Transverse colon (tissue), 4 donors: ENCODE results near the gene ZNF580. TPM values are rescaled to one million over a fixed set of nuclear protein-coding genes. Genes with fewer than 3 reads are reported as not detected.

ENCODE experiments used
- DNase-seq: peaks from one replicate; pipeline ENCODE4 v3.0.0-alpha.2; 2019
- H3K27ac ChIP-seq, 4 donors: fragments of 200-600 bp; sonication (generic); 2 replicates each; pipeline ENCODE4 v1.5.1; 2016 to 2018; ENCODE audit warnings: inconsistent platforms in 4 of 4
- H3K27me3 ChIP-seq: fragments of 200-600 bp; sonication (generic); 2 replicates; pipeline ENCODE4 v1.5.1; 2017; ENCODE audit warnings: inconsistent platforms
- H3K36me3 ChIP-seq, 4 donors: fragments of 200-600 bp; sonication (generic); 2 replicates each; pipeline ENCODE4 v1.5.1; 2017 to 2019; ENCODE audit warnings: inconsistent platforms in 4 of 4
- H3K4me1 ChIP-seq, 4 donors: fragments of 200-600 bp; sonication (generic); 2 replicates each; pipeline ENCODE4 v1.5.1; 2017 to 2020; ENCODE audit warnings: inconsistent platforms in 4 of 4
- H3K4me3 ChIP-seq, 4 donors: fragments of 200-600 bp; sonication (generic); 1 replicate in 1 of 4; 2 replicates in 3 of 4; pipeline versions ENCODE4 v1.5.1 to v1.6.1; 2017 to 2019; ENCODE audit warnings: inconsistent platforms in 4 of 4
- H3K9me3 ChIP-seq, 2 donors: fragments of 200-600 bp; sonication (generic); 2 replicates each; pipeline ENCODE4 v1.5.1; 2017 to 2019; ENCODE audit warnings: inconsistent platforms in 2 of 2
- EP300 ChIP-seq: sonication (generic); formaldehyde crosslinking; IDR thresholded peaks from one replicate; pipeline ENCODE4 v1.6.1; 2017; ENCODE audit warnings: antibody characterized with exemption, low read depth
- POLR2A ChIP-seq: fragments of 450-650 bp; IDR thresholded peaks from one replicate; pipeline ENCODE4 v1.6.1; 2016; ENCODE audit warnings: antibody characterized with exemption, mild to moderate bottlenecking, moderate library complexity
- POLR2AphosphoS5 ChIP-seq, 3 donors: sonication (generic); formaldehyde crosslinking; IDR thresholded peaks; one replicate each; pipeline ENCODE4 v1.6.1; 2016; ENCODE audit warnings: antibody characterized with exemption in 3 of 3
- WGBS, 2 donors: methylation state at CpG; one replicate each; pipeline ENCODE4 v1.1.5; 2018; ENCODE audit warnings: low coverage in 1 of 2; 5-methylcytosine and 5-hydroxymethylcytosine counted together
- in situ Hi-C, 4 donors: fragments of 200-750 bp; cut with MboI; loops; one replicate each; pipeline versions ENCODE4 v1.15.0 to v1.15.1; 2017; ENCODE audit warnings: low sequenced_read_pairs in 3 of 4, low pct_ligation_motif_present in 1 of 4, low pct_unique_long_range_greater_than_20kb in 1 of 4
- intact Hi-C: fragments of 100-400 bp; cut with DNase I; formaldehyde crosslinking; loops from one replicate; pipeline ENCODE4 v1.15.1; 2023; ENCODE audit warnings: low total_unique reads
- total RNA-seq, 4 donors: library from RNA; depleted of rRNA; stranded (reverse); fragments of >200 nt; gene quantifications; one replicate each; pipeline ENCODE4 v1.1.0, GENCODE V29; 2016
- TF ChIP-seq, protein P1 (sequence below), 5 experiments: fragments of 200-600 bp in 3 of 5; fragments of 450-650 bp in 2 of 5; sonication (generic) in 3 of 5; IDR thresholded peaks; 1 replicate in 2 of 5; 2 replicates in 3 of 5; pipeline ENCODE4 v1.5.1; 2016 to 2017; ENCODE audit warnings: antibody characterized with exemption in 5 of 5, inconsistent platforms in 3 of 5, mild to moderate bottlenecking in 2 of 5, moderate library complexity in 1 of 5

Gene ZNF580
- total RNA-seq, 4 donors from 2014 or later, result 15.2 to 154 (median 25.7) TPM

DNA sequence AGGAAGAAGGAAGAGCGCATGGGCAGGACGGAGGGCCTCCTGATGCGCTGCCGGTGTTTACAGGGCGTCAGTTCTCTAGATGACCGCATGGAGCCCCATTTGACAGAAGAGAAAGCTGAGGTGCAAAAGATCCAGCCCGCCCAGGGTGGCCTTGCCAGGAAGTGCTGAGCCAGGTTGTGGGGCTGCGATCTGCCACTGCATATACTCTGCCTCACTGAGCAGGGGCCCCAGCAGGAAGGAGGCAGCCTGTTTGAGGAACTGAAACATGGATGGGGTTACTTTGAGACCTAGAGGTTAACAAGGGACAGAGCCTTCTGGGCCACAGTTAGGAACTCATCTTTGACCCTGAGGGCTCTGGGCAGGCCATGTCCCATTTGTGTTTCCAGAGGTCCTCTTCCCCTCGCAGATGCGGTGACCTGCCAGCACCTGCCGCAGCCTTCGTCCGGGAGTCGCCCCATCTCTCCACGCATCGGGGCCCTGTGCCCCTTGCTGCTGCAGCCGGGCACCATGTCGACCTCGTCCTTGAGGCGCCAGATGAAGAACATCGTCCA, 37.4 kb downstream of the ZNF580 start:
- Histone ChIP-seq H3K9me3 (no peaks in the 10 kb centered on the region), H3K4me3 (peak overlapping the region in 1 of 4 donors; percentile 65), H3K4me1 (peaks cover 22 to 75% (median 44%) of the 10 kb centered on the region in 4 donors), H3K36me3 (peaks cover 0 to 12% (median 6%) of the 10 kb centered on the region in 4 donors), H3K27ac (peak overlapping the region; percentile 59 to 99 (median 95)), H3K27me3 (no peaks in the 10 kb centered on the region)
- in situ Hi-C loops, result no loop called here
- intact Hi-C loops, result no loop called here
- TF ChIP-seq POLR2A (no peak), EP300 (no peak), POLR2AphosphoS5 (IDR thresholded peaks at IDR 0.05) (no peak)
- TF ChIP-seq, protein P1, sequence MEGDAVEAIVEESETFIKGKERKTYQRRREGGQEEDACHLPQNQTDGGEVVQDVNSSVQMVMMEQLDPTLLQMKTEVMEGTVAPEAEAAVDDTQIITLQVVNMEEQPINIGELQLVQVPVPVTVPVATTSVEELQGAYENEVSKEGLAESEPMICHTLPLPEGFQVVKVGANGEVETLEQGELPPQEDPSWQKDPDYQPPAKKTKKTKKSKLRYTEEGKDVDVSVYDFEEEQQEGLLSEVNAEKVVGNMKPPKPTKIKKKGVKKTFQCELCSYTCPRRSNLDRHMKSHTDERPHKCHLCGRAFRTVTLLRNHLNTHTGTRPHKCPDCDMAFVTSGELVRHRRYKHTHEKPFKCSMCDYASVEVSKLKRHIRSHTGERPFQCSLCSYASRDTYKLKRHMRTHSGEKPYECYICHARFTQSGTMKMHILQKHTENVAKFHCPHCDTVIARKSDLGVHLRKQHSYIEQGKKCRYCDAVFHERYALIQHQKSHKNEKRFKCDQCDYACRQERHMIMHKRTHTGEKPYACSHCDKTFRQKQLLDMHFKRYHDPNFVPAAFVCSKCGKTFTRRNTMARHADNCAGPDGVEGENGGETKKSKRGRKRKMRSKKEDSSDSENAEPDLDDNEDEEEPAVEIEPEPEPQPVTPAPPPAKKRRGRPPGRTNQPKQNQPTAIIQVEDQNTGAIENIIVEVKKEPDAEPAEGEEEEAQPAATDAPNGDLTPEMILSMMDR (IDR thresholded peaks at IDR 0.05), result no peak
- peak; percentile 70 for DNase-seq
- WGBS, 2 donors, result 83% methylated on average over 21 of the region's 21 CpGs; no CpG with 5 or more reads in 1 of the 2 donors

DNA sequence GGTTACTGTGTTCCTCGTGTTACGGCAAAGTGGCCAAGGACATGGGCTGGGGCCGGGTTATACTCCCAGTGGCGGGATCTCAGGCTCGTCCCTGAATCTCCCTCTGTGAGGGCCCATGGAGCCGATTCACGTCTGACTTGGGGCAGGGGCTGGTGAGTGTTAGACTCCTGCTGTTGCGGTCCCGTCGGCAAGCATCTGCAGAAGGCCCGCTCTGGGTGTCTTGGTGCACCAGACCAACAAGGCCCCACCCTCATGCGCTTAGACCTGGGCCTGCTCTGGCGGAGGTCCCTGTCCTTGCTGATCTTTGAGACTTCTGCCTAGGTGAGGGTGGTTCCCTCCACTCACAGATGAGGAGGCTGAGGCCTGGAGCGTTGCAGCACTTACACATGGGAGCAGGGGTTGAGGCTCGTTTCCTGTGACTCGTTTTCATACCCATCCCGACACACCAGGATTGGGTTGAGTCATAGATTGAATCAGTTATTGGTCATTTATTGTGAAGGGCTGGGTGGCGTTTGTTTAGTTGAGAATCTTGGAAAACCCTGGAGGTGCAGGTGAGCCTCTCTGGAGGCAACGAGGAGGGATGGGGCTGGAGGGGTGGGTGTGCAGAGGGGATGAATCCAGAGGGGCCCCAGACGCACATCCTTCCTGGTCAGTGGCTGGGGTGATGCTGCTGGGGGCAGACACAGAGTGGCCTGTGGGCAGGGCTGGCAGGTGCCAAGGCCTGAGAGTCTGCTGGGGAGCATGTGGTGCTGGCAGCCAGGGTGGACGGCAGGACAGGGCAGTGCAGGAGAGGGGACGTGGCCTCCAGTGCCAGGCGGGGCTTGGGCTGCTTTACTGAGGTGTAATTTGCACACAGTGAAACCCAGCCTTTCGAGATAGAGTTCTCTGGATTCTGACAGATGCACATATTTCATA, 38.8 kb downstream of the ZNF580 start:
- Histone ChIP-seq H3K27me3 (no peaks in the 10 kb centered on the region), H3K36me3 (peaks cover 0 to 12% (median 6%) of the 10 kb centered on the region in 4 donors), H3K9me3 (no peaks in the 10 kb centered on the region), H3K4me3 (no peak overlapping the region), H3K4me1 (peaks cover 19 to 75% (median 48%) of the 10 kb centered on the region in 4 donors), H3K27ac (peak overlapping the region in 1 of 4 donors; percentile 95)
- DNase-seq, result no peak
- 84% methylated on average over 24 of the region's 24 CpGs; no CpG with 5 or more reads in 1 of the 2 donors for WGBS, 2 donors
- intact Hi-C loops, result no loop called here
- TF ChIP-seq, protein P1 (IDR thresholded peaks at IDR 0.05), result no peak
- TF ChIP-seq POLR2AphosphoS5 (IDR thresholded peaks at IDR 0.05), result no peak
- in situ Hi-C loops, result no loop called here

DNA sequence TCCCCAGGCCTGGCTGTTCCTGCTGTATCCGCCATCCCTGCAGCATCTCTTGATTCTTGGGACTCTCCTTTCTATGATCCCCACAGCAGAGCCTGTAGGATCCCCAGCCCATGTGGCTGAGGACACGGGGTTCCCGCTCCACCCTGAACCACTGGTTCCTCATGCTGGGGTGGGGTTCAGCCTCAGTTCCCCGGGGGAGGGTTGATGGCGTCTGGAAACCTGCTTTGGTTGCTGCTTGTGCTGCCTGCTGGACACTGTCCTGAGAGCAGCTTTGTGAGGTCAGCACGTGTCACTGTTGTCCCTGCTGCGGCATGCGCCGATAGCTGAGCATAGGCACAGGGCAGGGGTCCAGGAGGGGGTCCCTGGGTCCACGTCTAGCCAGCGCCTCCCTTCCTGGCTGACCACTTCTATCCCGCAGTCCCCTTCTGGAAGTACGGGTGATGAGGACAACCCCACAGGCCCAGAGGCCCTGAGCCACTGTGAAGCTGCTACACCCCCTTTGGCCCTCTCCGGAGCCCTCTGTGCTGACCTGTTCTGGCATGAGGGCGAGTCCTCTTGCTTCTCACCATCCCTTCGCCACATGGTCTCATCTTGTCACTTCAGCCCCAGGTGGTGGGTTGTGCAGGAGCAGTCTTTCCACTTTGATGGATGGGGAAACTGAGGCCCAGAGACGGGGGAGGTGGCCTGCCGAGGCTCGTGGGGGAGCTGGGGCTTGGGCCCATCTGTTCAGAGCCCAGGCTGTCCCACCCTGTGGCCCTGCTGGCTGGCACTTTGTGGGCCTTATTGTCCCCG, 39.7 kb downstream of the ZNF580 start:
- no peak for DNase-seq
- Histone ChIP-seq H3K4me3 (no peak overlapping the region), H3K4me1 (peaks cover 26 to 83% (median 55%) of the 10 kb centered on the region in 4 donors), H3K27me3 (no peaks in the 10 kb centered on the region), H3K27ac (no peak overlapping the region), H3K36me3 (peaks cover 0 to 18% (median 8%) of the 10 kb centered on the region in 4 donors), H3K9me3 (no peaks in the 10 kb centered on the region)
- TF ChIP-seq POLR2AphosphoS5 (IDR thresholded peaks at IDR 0.05) (no peak), EP300 (no peak), POLR2A (no peak)
- TF ChIP-seq, protein P1 (IDR thresholded peaks at IDR 0.05), result no peak
- in situ Hi-C loops, result no loop called here
- WGBS, 2 donors, result 92% methylated on average over 20 of the region's 20 CpGs; no CpG with 5 or more reads in 1 of the 2 donors
- intact Hi-C loops, result no loop called here
